Colonic mucosa (tissue), 4 donors: ENCODE data around the gene PRR12. TPM values are rescaled to one million over a fixed set of nuclear protein-coding genes. Genes with fewer than 3 reads are reported as not detected.

Experiments
- DNase-seq: peaks from one replicate; pipeline ENCODE4 v3.0.0-alpha.2; 2020
- H3K27ac ChIP-seq: fragments of 200-600 bp; one replicate; pipeline ENCODE4 v1.8.0; 2021
- H3K27me3 ChIP-seq: fragments of 200-600 bp; one replicate; pipeline ENCODE4 v1.8.0; 2021
- H3K36me3 ChIP-seq: fragments of 200-600 bp; one replicate; pipeline ENCODE4 v1.8.0; 2021
- H3K4me1 ChIP-seq: fragments of 200-600 bp; one replicate; pipeline ENCODE4 v1.8.0; 2021; ENCODE audit warnings: mild to moderate bottlenecking
- H3K4me3 ChIP-seq: fragments of 200-600 bp; one replicate; pipeline ENCODE4 v1.8.0; 2021
- H3K9ac ChIP-seq, 2 donors: one replicate each; pipeline ENCODE4 v1.7.0; 2013; ENCODE audit warnings: control low read depth in 2 of 2, low read depth in 2 of 2, low read length in 2 of 2
- H3K9me3 ChIP-seq: fragments of 200-600 bp; one replicate; pipeline ENCODE4 v1.8.0; 2021
- CTCF ChIP-seq: fragments of 200-600 bp; IDR thresholded peaks from one replicate; pipeline ENCODE4 v1.8.0; 2022; ENCODE audit warnings: antibody characterized with exemption, mild to moderate bottlenecking
- intact Hi-C: fragments of 100-400 bp; cut with DNase I; formaldehyde crosslinking; loops from one replicate; pipeline ENCODE4 v1.14.1; 2022
- total RNA-seq, 2 donors: library from RNA; stranded (reverse); fragmentation: NEBNext Ultra II Directional in 1 of 2; extraction: Animal tissue kit (Norgen Biotek cat#: 25700) in 1 of 2; gene quantifications; one replicate each; pipeline ENCODE4 v1.2.1, GENCODE V29; 2021
- donor health status: healthy.
- donor health status: DM: no; HTN: no; CAD: no.
- donor health status: DM: no; HTN: no; CAD: no.

Gene PRR12
- total RNA-seq, 2 donors from 2014 or later: 17.5 to 33.1 TPM

GRCh38 chr19:49624967-49625910, 34.3 kb downstream of the PRR12 start:
- H3K9me3 ChIP-seq: no peaks in the 10 kb centered on the region
- H3K4me3 ChIP-seq: no peak overlapping the region
- intact Hi-C loops: no loop called here
- TF ChIP-seq CTCF: no peak
- no peaks in the 10 kb centered on the region for H3K36me3 ChIP-seq
- no peaks in the 10 kb centered on the region for H3K27me3 ChIP-seq
- no peak overlapping the region for H3K9ac ChIP-seq
- H3K27ac ChIP-seq: no peak overlapping the region
- no peaks in the 10 kb centered on the region for H3K4me1 ChIP-seq
- DNase-seq: no peak

- Histone ChIP-seq H3K9ac (no peak overlapping the region), H3K9me3 (no peaks in the 10 kb centered on the region), H3K36me3 (no peaks in the 10 kb centered on the region), H3K27ac (no peak overlapping the region), H3K4me3 (no peak overlapping the region), H3K4me1 (no peaks in the 10 kb centered on the region), H3K27me3 (no peaks in the 10 kb centered on the region)
- no peak for TF ChIP-seq CTCF
- no peak for DNase-seq
- intact Hi-C loops: no loop called here
Observed at GRCh38 chr19:49626226-49626625, 35.2 kb downstream of the PRR12 start.

GRCh38 chr19:49629659-49630058, 38.7 kb downstream of the PRR12 start:
- DNase-seq: no peak
- intact Hi-C loops: no loop called here
- no peaks in the 10 kb centered on the region for H3K9me3 ChIP-seq
- H3K27me3 ChIP-seq: no peaks in the 10 kb centered on the region
- no peak overlapping the region for H3K4me3 ChIP-seq
- no peaks in the 10 kb centered on the region for H3K36me3 ChIP-seq
- TF ChIP-seq CTCF: no peak
- no peak overlapping the region for H3K27ac ChIP-seq
- no peak overlapping the region for H3K9ac ChIP-seq
- no peaks in the 10 kb centered on the region for H3K4me1 ChIP-seq

- intact Hi-C loops: no loop called here
- no peak overlapping the region for H3K27ac ChIP-seq
Observed at GRCh38 chr19:49631014-49631588, 40.1 kb downstream of the PRR12 start.

More at GRCh38 chr19:49631014-49631588, 40.1 kb downstream of the PRR12 start:
- no peaks in the 10 kb centered on the region for H3K9me3 ChIP-seq
- no peaks in the 10 kb centered on the region for H3K36me3 ChIP-seq
- no peak for TF ChIP-seq CTCF
- H3K27me3 ChIP-seq: no peaks in the 10 kb centered on the region
- no peak for DNase-seq
- H3K4me3 ChIP-seq: no peak overlapping the region
- no peaks in the 10 kb centered on the region for H3K4me1 ChIP-seq
- no peak overlapping the region for H3K9ac ChIP-seq
